H1 (cell line): ENCODE results near the gene SLC27A1. TPM values are rescaled to one million over a fixed set of nuclear protein-coding genes. Genes with fewer than 3 reads are reported as not detected.

Experiments used
- CTCF ChIA-PET: fragments of 300-600 bp; sonication (Branson Sonifier 250); formaldehyde crosslinking; loops from one replicate; lab custom pipeline; 2021; ENCODE audit not compliant: partially characterized antibody; lab: Charles Lee
- POLR2A ChIA-PET: fragments of 300-600 bp; sonication (Branson Sonifier 250); formaldehyde crosslinking; loops from one replicate; lab custom pipeline; 2021; ENCODE audit warnings: inconsistent platforms; ENCODE audit not compliant: partially characterized antibody; lab: Charles Lee
- DNase-seq, 2 experiments: peaks; one replicate each; pipeline versions ENCODE4 v3.0.0 to v3.0.0-alpha.2; 2010 to 2022; ENCODE audit warnings: low spot score in 2 of 2, low read depth in 1 of 2, mixed read lengths in 1 of 2
- FAIRE-seq: peaks from 2 replicates; lab custom pipeline; 2011; peaks lifted over from hg19 to GRCh38; lab: Jason Lieb, UNC
- H2AFZ ChIP-seq: 2 replicates; pipeline ENCODE4 v1.8.1; 2012; ENCODE audit warnings: low read length, inconsistent platforms
- H2AK5ac ChIP-seq: 2 replicates; pipeline ENCODE4 v1.6.1; 2013; ENCODE audit warnings: low read depth, low read length
- H2BK120ac ChIP-seq: replicated peaks from 2 replicates; pipeline ENCODE3; 2013; ENCODE audit warnings: low read depth, low read length, inconsistent platforms
- H2BK12ac ChIP-seq: 2 replicates; pipeline ENCODE4 v1.6.1; 2013; ENCODE audit warnings: low read depth, low read length
- H2BK15ac ChIP-seq: 2 replicates; pipeline ENCODE4 v1.6.1; 2013; ENCODE audit warnings: low read length
- H2BK20ac ChIP-seq: 2 replicates; pipeline ENCODE4 v1.6.1; 2013; ENCODE audit warnings: low read length
- H2BK5ac ChIP-seq: 2 replicates; pipeline ENCODE4 v1.6.1; 2013; ENCODE audit warnings: low read depth, low read length
- H3K14ac ChIP-seq: 2 replicates; pipeline ENCODE4 v1.6.1; 2013; ENCODE audit warnings: inconsistent platforms; ENCODE audit not compliant: insufficient read length
- H3K18ac ChIP-seq: 2 replicates; pipeline ENCODE4 v1.6.1; 2013; ENCODE audit warnings: low read length; ENCODE audit errors: extremely low read depth
- H3K23ac ChIP-seq: 2 replicates; pipeline ENCODE4 v1.6.1; 2013; ENCODE audit warnings: inconsistent platforms; ENCODE audit not compliant: insufficient read length
- H3K23me2 ChIP-seq: 2 replicates; pipeline ENCODE4 v1.6.1; 2013; ENCODE audit warnings: low read depth, low read length
- H3K27ac ChIP-seq: 2 replicates; pipeline ENCODE4 v1.6.1; 2011; ENCODE audit warnings: low read depth, low read length, inconsistent platforms
- H3K27me3 ChIP-seq, 4 experiments: replicated peaks in 1 of 4; 1 replicate in 1 of 4; 2 replicates in 3 of 4; pipeline versions ENCODE4 v1.6.1 to v1.8.1; 2011 to 2013; ENCODE audit warnings: low read length in 3 of 4, mild to moderate bottlenecking in 3 of 4, inconsistent platforms in 2 of 4, mixed read lengths in 2 of 4, moderate library complexity in 1 of 4; ENCODE audit not compliant: control insufficient read depth in 3 of 4, insufficient read depth in 3 of 4; ENCODE audit errors: extremely low read depth in 1 of 4
- H3K36me3 ChIP-seq, 4 experiments: 2 replicates each; pipeline versions ENCODE4 v1.6.1 to v1.8.1; 2011 to 2013; ENCODE audit warnings: mild to moderate bottlenecking in 4 of 4, low read length in 3 of 4, moderate library complexity in 2 of 4, control low read depth in 1 of 4, inconsistent platforms in 1 of 4; ENCODE audit not compliant: insufficient read depth in 4 of 4, control insufficient read depth in 2 of 4
- H3K4ac ChIP-seq: replicated peaks from 2 replicates; pipeline ENCODE3; 2013; ENCODE audit warnings: low read length, low read depth, mixed read lengths, inconsistent platforms; ENCODE audit not compliant: insufficient read length
- H3K4me1 ChIP-seq, 4 experiments: replicated peaks in 1 of 4; 1 replicate in 1 of 4; 2 replicates in 3 of 4; pipeline versions ENCODE4 v1.6.1 to v1.8.1; 2011 to 2013; ENCODE audit warnings: low read length in 3 of 4, inconsistent platforms in 2 of 4, mixed read lengths in 1 of 4; ENCODE audit not compliant: insufficient read depth in 4 of 4, control insufficient read depth in 3 of 4
- H3K4me2 ChIP-seq, 2 experiments: 2 replicates each; pipeline versions ENCODE4 v1.6.1 to v1.8.1; 2011 to 2013; ENCODE audit warnings: low read depth in 2 of 2, low read length in 2 of 2, control low read depth in 1 of 2, inconsistent platforms in 1 of 2, mild to moderate bottlenecking in 1 of 2; ENCODE audit not compliant: insufficient read depth in 1 of 2
- H3K4me3 ChIP-seq, 4 experiments: fragments of 200-600, 300-600 bp in 1 of 4; sonication (generic), shearing (Covaris generic), sonication (Bioruptor Twin) in 1 of 4; 2 replicates each; pipeline versions ENCODE4 v1.5.1 to v1.8.1; 2011 to 2016; ENCODE audit warnings: low read length in 4 of 4, low read depth in 3 of 4, control low read depth in 2 of 4, inconsistent platforms in 2 of 4, mild to moderate bottlenecking in 2 of 4, mixed read lengths in 1 of 4, moderate library complexity in 1 of 4; ENCODE audit not compliant: insufficient read depth in 2 of 4; ENCODE audit errors: extremely low read depth in 1 of 4
- H3K56ac ChIP-seq: replicated peaks from 2 replicates; pipeline ENCODE3; 2013; ENCODE audit warnings: low read depth, mild to moderate bottlenecking, mixed read lengths, low read length, inconsistent platforms; ENCODE audit not compliant: insufficient read length
- H3K79me1 ChIP-seq: 2 replicates; pipeline ENCODE4 v1.6.1; 2013; ENCODE audit warnings: low read depth, low read length, control low read depth
- H3K79me2 ChIP-seq, 2 experiments: 2 replicates each; pipeline versions ENCODE4 v1.6.1 to v1.8.1; 2012 to 2013; ENCODE audit warnings: low read length in 2 of 2, mild to moderate bottlenecking in 2 of 2, inconsistent platforms in 1 of 2; ENCODE audit not compliant: insufficient read depth in 2 of 2, control insufficient read depth in 1 of 2
- H3K9ac ChIP-seq, 4 experiments: replicated peaks in 1 of 4; 1 replicate in 1 of 4; 2 replicates in 3 of 4; pipeline versions ENCODE4 v1.6.1 to v1.8.1; 2011 to 2013; ENCODE audit warnings: low read depth in 3 of 4, low read length in 3 of 4, control low read depth in 2 of 4, mild to moderate bottlenecking in 2 of 4, moderate library complexity in 2 of 4, inconsistent platforms in 1 of 4; ENCODE audit errors: extremely low read depth in 1 of 4
- H3K9me3 ChIP-seq, 2 experiments: 2 replicates each; pipeline versions ENCODE4 v1.6.1 to v1.8.1; 2012 to 2013; ENCODE audit warnings: mild to moderate bottlenecking in 2 of 2, moderate library complexity in 2 of 2, control low read depth in 1 of 2, inconsistent platforms in 1 of 2, low read depth in 1 of 2, low read length in 1 of 2, mixed read lengths in 1 of 2; ENCODE audit not compliant: insufficient read depth in 2 of 2
- H4K20me1 ChIP-seq, 2 experiments: replicated peaks in 1 of 2; 2 replicates each; pipeline versions ENCODE3 to v1.8.1; 2011 to 2013; ENCODE audit warnings: inconsistent platforms in 2 of 2, low read length in 2 of 2, mild to moderate bottlenecking in 1 of 2; ENCODE audit not compliant: insufficient read depth in 2 of 2, control insufficient read depth in 1 of 2
- H4K5ac ChIP-seq: 2 replicates; pipeline ENCODE4 v1.6.1; 2013; ENCODE audit warnings: low read length, low read depth, mixed read lengths, inconsistent platforms; ENCODE audit not compliant: insufficient read length
- H4K8ac ChIP-seq: 2 replicates; pipeline ENCODE4 v1.8.0; 2013; ENCODE audit warnings: mild to moderate bottlenecking, moderate library complexity, low read length, inconsistent platforms; ENCODE audit not compliant: insufficient read depth; ENCODE audit errors: extremely low read depth
- H4K91ac ChIP-seq: replicated peaks from 2 replicates; pipeline ENCODE3; 2013; ENCODE audit warnings: low read length, mixed read lengths, inconsistent platforms; ENCODE audit not compliant: insufficient read length
- EZH2 ChIP-seq: fragments of 200-600 bp; sonication (generic); IDR thresholded peaks from 2 replicates; pipeline ENCODE4 v1.7.1; 2012; ENCODE audit warnings: low read depth, mild to moderate bottlenecking, moderate library complexity, low read length, inconsistent platforms; ENCODE audit not compliant: severe bottlenecking
- SRF ChIP-seq: IDR thresholded peaks from 2 replicates; pipeline ENCODE4 v1.6.1; 2011; ENCODE audit warnings: mild to moderate bottlenecking, low read depth, low read length, moderate library complexity
- TEAD4 ChIP-seq: IDR thresholded peaks from 2 replicates; pipeline ENCODE4 v1.6.1; 2012; ENCODE audit warnings: low read depth, low read length, inconsistent platforms, mixed read lengths
- WGBS, 2 experiments: shearing (Covaris generic) in 1 of 2; methylation state at CpG; one replicate each; pipeline versions ENCODE4 v1.1.6 to v1.1.7; 2013 to 2015; ENCODE audit warnings: low lambda C conversion rate in 2 of 2, mixed read lengths in 2 of 2, inconsistent platforms in 1 of 2, low coverage in 1 of 2, missing lambda C conversion rate in 1 of 2; ENCODE audit not compliant: insufficient replicate concordance in 2 of 2, insufficient coverage in 1 of 2, insufficient read length in 1 of 2; ENCODE audit errors: extremely low coverage in 1 of 2, missing lambda C conversion rate in 1 of 2; 5-methylcytosine and 5-hydroxymethylcytosine counted together
- polyA plus RNA-seq, 7 experiments: library from polyadenylated mRNA; depleted of rRNA in 3 of 7; stranded (reverse) in 5 of 7; unstranded in 2 of 7; fragments of >200 nt in 5 of 7; fragments of 200-250 nt in 2 of 7; gene quantifications; 1 replicate in 5 of 7; 2 replicates in 1 of 7; 4 replicates in 1 of 7; pipeline versions ENCODE4 v1.2.1 to v1.2.3, GENCODE V29; 2011 to 2013; ENCODE audit warnings: missing spikeins in 2 of 7, mixed read lengths in 2 of 7
- total RNA-seq: library from RNA; stranded (reverse); fragmentation: NEBNext Ultra II Directional; extraction: Animal tissue kit (Norgen Biotek cat#: 25700); gene quantifications from 2 replicates; pipeline ENCODE4 v1.2.1, GENCODE V29; 2021
- TF ChIP-seq, protein P1 (sequence below): IDR thresholded peaks from 2 replicates; pipeline ENCODE4 v1.6.1; 2012; ENCODE audit warnings: inconsistent platforms

The SLC27A1 gene
- total and polyA plus RNA-seq, 2 of the 8 experiments (the other 6 are each of a cell fraction or from before 2014, with no cell fraction given): 7.5 to 9.1 TPM

- no peak overlapping the region for H3K23ac ChIP-seq
- no peak overlapping the region for H3K14ac ChIP-seq
- H2AK5ac ChIP-seq: no peak overlapping the region
- no peak overlapping the region for H3K9ac ChIP-seq
- no peak overlapping the region for H2BK120ac ChIP-seq
- no peaks in the 10 kb centered on the region for H4K20me1 ChIP-seq
- no peak overlapping the region for H3K4me3 ChIP-seq
- H4K91ac ChIP-seq: no peak overlapping the region
- no peaks in the 10 kb centered on the region for H3K79me2 ChIP-seq
- H2BK20ac ChIP-seq: no peak overlapping the region
- H2AFZ ChIP-seq: no peak overlapping the region
- H2BK5ac ChIP-seq: no peak overlapping the region
- no peak overlapping the region for H4K8ac ChIP-seq
- POLR2A ChIA-PET: interaction anchor here (1.7 kb wide), 1 partner anchor 21 kb away, joined by 8 read pairs; the partner anchor contains the start of gene PGLS
- CTCF ChIA-PET: interaction anchor here (1.1 to 3.5 kb wide), 5 partner anchors 8 to 276 kb away, joined by 3 to 13 read pairs (median 4); partner anchors contain the start of gene PGLS
- no peak overlapping the region for H2BK15ac ChIP-seq
- H3K36me3 ChIP-seq: no peaks in the 10 kb centered on the region
- no peaks in the 10 kb centered on the region for H3K9me3 ChIP-seq
- H3K27ac ChIP-seq: no peak overlapping the region
- no peak for DNase-seq
- H3K4me2 ChIP-seq: no peak overlapping the region
- no peak overlapping the region for H3K18ac ChIP-seq
- TF ChIP-seq SRF: no peak
- TF ChIP-seq TEAD4: no peak
- TF ChIP-seq, protein P1, sequence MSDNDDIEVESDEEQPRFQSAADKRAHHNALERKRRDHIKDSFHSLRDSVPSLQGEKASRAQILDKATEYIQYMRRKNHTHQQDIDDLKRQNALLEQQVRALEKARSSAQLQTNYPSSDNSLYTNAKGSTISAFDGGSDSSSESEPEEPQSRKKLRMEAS: no peak
- no peak for TF ChIP-seq EZH2
- no peak overlapping the region for H3K4ac ChIP-seq
- peaks cover 6% of the 10 kb centered on the region for H3K23me2 ChIP-seq
- H3K27me3 ChIP-seq: no peaks in the 10 kb centered on the region
- H3K4me1 ChIP-seq: peaks cover 0 to 19% (median 15%) of the 10 kb centered on the region in 4 experiments; a peak in 6 of 7 replicates
- H3K79me1 ChIP-seq: no peaks in the 10 kb centered on the region
- WGBS, 2 experiments: 92% methylated on average over 4 of the region's 4 CpGs; no CpG with 5 or more reads in 1 of the 2 experiments
- no peak for FAIRE-seq
- H4K5ac ChIP-seq: no peak overlapping the region
- no peak overlapping the region for H2BK12ac ChIP-seq
- H3K56ac ChIP-seq: no peak overlapping the region
Measured at GRCh38 chr19:17490411-17490810, 20.1 kb downstream of the SLC27A1 start.
